ENCODE results near the gene MAOB. TPM values are rescaled to one million over a fixed set of nuclear protein-coding genes. Genes with fewer than 3 reads are reported as not detected.

Gene MAOB
- total RNA-seq, 1 donor from 2014 or later: not detected

DNA sequence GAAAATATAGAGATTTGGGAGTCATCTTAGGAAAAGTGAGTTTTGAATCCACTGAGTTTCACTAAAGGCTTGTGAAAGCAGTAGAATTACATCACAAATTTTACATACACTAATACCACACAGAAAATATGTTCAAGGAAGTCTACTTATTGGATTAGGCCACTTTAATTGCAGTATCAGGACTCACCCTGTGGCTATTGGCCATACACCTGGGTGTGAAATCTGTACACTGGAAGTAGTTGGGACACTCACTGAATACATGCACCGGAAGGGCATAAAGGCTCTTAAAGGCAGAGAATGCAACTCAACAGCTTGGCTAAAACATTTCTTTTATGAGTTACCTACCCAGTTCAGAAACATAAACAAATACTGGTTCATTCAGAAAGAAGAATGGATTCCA is 19.8 kb downstream of the MAOB start:
- TF ChIP-seq, protein P1, sequence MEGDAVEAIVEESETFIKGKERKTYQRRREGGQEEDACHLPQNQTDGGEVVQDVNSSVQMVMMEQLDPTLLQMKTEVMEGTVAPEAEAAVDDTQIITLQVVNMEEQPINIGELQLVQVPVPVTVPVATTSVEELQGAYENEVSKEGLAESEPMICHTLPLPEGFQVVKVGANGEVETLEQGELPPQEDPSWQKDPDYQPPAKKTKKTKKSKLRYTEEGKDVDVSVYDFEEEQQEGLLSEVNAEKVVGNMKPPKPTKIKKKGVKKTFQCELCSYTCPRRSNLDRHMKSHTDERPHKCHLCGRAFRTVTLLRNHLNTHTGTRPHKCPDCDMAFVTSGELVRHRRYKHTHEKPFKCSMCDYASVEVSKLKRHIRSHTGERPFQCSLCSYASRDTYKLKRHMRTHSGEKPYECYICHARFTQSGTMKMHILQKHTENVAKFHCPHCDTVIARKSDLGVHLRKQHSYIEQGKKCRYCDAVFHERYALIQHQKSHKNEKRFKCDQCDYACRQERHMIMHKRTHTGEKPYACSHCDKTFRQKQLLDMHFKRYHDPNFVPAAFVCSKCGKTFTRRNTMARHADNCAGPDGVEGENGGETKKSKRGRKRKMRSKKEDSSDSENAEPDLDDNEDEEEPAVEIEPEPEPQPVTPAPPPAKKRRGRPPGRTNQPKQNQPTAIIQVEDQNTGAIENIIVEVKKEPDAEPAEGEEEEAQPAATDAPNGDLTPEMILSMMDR (IDR thresholded peaks at IDR 0.05; ENCODE audit: partially characterized antibody, unreplicated experiment): no peak
- H3K36me3 Mint-ChIP-seq (ENCODE audit: unreplicated experiment): no peaks in the 10 kb centered on the region
- no peak overlapping the region for H3K27ac Mint-ChIP-seq (ENCODE audit: unreplicated experiment)
- H3K27me3 Mint-ChIP-seq (ENCODE audit: unreplicated experiment): no peaks in the 10 kb centered on the region
- no peaks in the 10 kb centered on the region for H3K4me1 Mint-ChIP-seq (ENCODE audit: low read depth, unreplicated experiment)
- DNase-seq: no peak
- no peak overlapping the region for H3K4me3 Mint-ChIP-seq (ENCODE audit: unreplicated experiment)
- H3K9me3 Mint-ChIP-seq (ENCODE audit: unreplicated experiment): no peaks in the 10 kb centered on the region

DNA sequence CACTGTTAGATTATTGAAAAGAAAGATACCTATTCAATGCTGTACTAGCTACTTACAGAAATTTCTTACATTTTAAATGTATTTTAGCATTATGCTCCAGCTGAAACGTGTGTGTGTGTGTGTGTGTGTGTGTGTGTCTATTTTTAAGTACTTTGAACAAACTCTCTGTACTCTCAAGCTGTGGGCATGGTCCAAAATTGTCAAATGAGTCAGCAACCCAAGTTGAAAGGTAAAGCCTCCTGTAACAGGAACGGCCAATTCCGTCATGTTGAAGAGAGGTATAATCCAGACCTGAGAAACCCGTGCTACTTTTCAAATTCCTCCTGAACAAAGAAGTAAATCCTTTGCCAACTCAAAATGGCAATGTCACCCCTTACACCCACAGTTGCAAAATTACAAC is 20.5 kb downstream of the MAOB start:
- Mint-ChIP-seq H3K9me3 (ENCODE audit: unreplicated experiment) (no peaks in the 10 kb centered on the region), H3K27me3 (ENCODE audit: unreplicated experiment) (no peaks in the 10 kb centered on the region), H3K4me3 (ENCODE audit: unreplicated experiment) (no peak overlapping the region), H3K4me1 (ENCODE audit: low read depth, unreplicated experiment) (no peaks in the 10 kb centered on the region), H3K36me3 (ENCODE audit: unreplicated experiment) (no peaks in the 10 kb centered on the region), H3K27ac (ENCODE audit: unreplicated experiment) (no peak overlapping the region)
- no peak for DNase-seq
- TF ChIP-seq, protein P1 (IDR thresholded peaks at IDR 0.05; ENCODE audit: partially characterized antibody, unreplicated experiment): no peak

DNA sequence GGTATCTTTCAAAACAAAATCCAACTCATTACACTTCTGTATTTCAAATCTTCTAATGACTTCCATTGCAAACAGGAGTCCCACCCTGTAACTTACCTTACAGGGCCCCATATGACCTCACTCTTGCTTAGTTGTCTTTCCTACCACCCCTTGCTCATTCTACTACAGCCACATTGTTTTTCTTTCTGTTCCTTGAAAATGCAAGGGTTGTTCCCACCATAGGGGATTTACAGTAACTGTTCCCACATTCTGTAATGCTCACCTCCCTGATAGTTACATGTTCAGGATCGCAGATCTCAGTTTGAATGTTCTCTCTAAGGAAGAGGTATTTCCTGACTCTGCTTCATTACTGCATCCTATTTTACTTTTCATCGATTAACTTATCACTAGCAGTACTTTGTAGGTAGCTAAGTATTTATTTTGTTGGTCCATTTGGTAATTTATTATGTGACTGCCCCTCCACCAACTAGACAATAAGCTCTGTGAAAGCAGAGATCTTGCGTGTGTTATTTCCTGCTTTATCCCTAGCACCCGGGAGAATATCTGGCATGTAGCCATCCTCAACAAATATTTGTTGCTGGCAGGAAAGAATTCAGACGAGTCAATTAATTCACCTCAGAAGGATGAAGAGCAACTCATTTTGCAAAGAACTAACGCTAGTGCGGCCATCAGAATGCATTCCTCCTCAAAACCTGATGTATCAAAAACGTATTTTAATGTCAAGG is 21.4 kb downstream of the MAOB start:
- DNase-seq: no peak
- TF ChIP-seq, protein P1 (IDR thresholded peaks at IDR 0.05; ENCODE audit: partially characterized antibody, unreplicated experiment): no peak
- Mint-ChIP-seq H3K36me3 (ENCODE audit: unreplicated experiment) (no peaks in the 10 kb centered on the region), H3K27ac (ENCODE audit: unreplicated experiment) (no peak overlapping the region), H3K4me1 (ENCODE audit: low read depth, unreplicated experiment) (no peaks in the 10 kb centered on the region), H3K27me3 (ENCODE audit: unreplicated experiment) (no peaks in the 10 kb centered on the region), H3K9me3 (ENCODE audit: unreplicated experiment) (no peaks in the 10 kb centered on the region), H3K4me3 (ENCODE audit: unreplicated experiment) (no peak overlapping the region)

DNA sequence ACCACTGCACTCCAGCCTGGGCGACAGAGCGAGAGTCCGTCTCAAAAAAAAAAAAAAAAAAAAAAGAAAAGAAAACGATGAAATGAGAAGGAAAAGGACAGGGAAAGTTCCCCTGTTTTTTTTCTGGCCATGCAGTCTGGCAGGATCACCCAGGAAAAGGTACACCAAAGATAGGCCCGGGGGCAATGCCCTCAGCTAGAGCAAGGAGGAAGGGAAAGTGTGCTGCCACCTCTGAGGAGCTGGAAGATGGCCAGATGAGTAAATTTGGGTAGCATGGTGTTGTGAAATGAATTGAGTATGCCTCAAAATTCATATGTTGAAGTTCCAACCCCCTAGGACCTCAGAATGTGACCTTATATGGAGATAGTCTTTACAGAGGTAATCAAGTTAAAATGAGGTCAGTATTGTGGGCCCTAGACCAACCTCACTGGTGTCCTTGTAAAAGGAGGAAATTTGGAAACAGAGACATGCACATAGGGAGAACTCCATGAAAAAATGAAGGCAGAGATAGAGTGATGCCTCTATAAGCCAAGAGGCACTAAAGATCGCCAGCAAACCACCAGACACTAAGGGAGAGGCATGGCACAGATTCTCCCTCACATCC is 28.9 kb downstream of the MAOB start:
- H3K4me1 Mint-ChIP-seq (ENCODE audit: low read depth, unreplicated experiment): no peaks in the 10 kb centered on the region
- no peak overlapping the region for H3K27ac Mint-ChIP-seq (ENCODE audit: unreplicated experiment)
- no peaks in the 10 kb centered on the region for H3K9me3 Mint-ChIP-seq (ENCODE audit: unreplicated experiment)

More for the DNA sequence above, 28.9 kb downstream of the MAOB start:
- peaks cover 1% of the 10 kb centered on the region for H3K27me3 Mint-ChIP-seq (ENCODE audit: unreplicated experiment)
- no peaks in the 10 kb centered on the region for H3K36me3 Mint-ChIP-seq (ENCODE audit: unreplicated experiment)
- TF ChIP-seq, protein P1 (IDR thresholded peaks at IDR 0.05; ENCODE audit: partially characterized antibody, unreplicated experiment): no peak
- H3K4me3 Mint-ChIP-seq (ENCODE audit: unreplicated experiment): no peak overlapping the region
- no peak for DNase-seq
